ENCODE data around the gene PPP1R12B. TPM values are rescaled to one million over a fixed set of nuclear protein-coding genes. Genes with fewer than 3 reads are reported as not detected.

PPP1R12B gene, protein sequence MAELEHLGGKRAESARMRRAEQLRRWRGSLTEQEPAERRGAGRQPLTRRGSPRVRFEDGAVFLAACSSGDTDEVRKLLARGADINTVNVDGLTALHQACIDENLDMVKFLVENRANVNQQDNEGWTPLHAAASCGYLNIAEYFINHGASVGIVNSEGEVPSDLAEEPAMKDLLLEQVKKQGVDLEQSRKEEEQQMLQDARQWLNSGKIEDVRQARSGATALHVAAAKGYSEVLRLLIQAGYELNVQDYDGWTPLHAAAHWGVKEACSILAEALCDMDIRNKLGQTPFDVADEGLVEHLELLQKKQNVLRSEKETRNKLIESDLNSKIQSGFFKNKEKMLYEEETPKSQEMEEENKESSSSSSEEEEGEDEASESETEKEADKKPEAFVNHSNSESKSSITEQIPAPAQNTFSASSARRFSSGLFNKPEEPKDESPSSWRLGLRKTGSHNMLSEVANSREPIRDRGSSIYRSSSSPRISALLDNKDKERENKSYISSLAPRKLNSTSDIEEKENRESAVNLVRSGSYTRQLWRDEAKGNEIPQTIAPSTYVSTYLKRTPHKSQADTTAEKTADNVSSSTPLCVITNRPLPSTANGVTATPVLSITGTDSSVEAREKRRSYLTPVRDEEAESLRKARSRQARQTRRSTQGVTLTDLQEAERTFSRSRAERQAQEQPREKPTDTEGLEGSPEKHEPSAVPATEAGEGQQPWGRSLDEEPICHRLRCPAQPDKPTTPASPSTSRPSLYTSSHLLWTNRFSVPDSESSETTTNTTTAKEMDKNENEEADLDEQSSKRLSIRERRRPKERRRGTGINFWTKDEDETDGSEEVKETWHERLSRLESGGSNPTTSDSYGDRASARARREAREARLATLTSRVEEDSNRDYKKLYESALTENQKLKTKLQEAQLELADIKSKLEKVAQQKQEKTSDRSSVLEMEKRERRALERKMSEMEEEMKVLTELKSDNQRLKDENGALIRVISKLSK
- 8.8 and 9.9 TPM in 2 replicates for total RNA-seq

DNA sequence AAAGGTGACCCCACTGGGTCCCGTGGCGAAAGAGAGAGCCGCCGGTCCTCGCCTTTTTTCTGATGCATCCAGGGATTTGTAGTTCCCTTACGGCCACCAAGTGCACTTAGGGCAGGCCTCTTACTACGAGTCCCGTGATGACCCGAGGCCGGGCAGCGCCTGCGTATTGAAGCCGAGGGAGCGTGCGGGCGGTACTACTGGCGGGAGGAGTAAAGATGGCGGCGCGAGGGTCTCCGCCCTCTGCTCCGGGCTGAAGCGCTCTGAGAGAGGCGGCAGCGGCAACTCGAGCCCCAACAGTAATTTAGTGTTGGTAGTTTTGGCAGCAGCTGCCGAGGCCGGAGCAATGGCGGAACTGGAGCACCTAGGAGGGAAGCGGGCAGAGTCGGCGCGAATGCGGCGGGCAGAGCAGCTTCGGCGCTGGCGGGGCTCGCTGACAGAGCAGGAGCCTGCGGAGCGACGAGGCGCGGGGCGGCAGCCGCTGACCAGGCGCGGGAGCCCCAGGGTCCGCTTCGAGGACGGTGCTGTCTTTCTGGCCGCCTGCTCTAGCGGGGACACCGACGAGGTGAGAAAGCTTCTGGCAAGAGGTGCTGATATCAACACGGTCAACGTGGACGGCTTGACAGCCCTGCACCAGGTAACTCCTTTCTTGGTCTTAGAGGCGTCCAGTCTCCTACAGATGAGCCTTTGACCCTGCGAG is at the start of gene PPP1R12B:
Gene PPP1R12B, plus strand, starts transcription at position 191 of the 697 bp plus-strand sequence. Its CDS starts 153 bp downstream, at position 344.

Other genes starting within 250 kb of the PPP1R12B start
- not detected in 2 replicates for gene GPR37L1, start 225.8 kb upstream of the PPP1R12B start, total RNA-seq
- gene ARL8A, start 204.0 kb upstream of the PPP1R12B start, total RNA-seq, result 21.8 and 39.2 TPM in 2 replicates
- 0.30 and 3.2 TPM in 2 replicates for gene PTPN7, start 188.1 kb upstream of the PPP1R12B start, total RNA-seq
- gene LGR6, start 154.9 kb upstream of the PPP1R12B start, total RNA-seq, result not detected in 2 replicates
- 66.6 and 70.7 TPM in 2 replicates for gene UBE2T, start 6.8 kb upstream of the PPP1R12B start, total RNA-seq